H9 (cell line): ENCODE measurements around the gene PCBD2. TPM values are rescaled to one million over a fixed set of nuclear protein-coding genes. Genes with fewer than 3 reads are reported as not detected.

Experiments
- DNase-seq: peaks from one replicate; pipeline ENCODE4 v3.0.0-alpha.2; 2017
- H2AFZ ChIP-seq: one replicate; pipeline ENCODE4 v1.6.1; 2013; ENCODE audit warnings: mild to moderate bottlenecking, low read length, control low read depth, moderate library complexity
- H2AK5ac ChIP-seq: 2 replicates; pipeline ENCODE4 v1.6.1; 2013; ENCODE audit warnings: low read length, control low read depth, mixed read lengths; ENCODE audit not compliant: insufficient read length
- H2BK120ac ChIP-seq: one replicate; pipeline ENCODE4 v1.6.1; 2013; ENCODE audit warnings: low read depth, mild to moderate bottlenecking, low read length, control low read depth, inconsistent platforms; ENCODE audit not compliant: poor library complexity, severe bottlenecking
- H2BK12ac ChIP-seq: 2 replicates; pipeline ENCODE4 v1.6.1; 2013; ENCODE audit warnings: low read length, control low read depth, mixed read lengths, low read depth; ENCODE audit not compliant: insufficient read length
- H2BK15ac ChIP-seq: 2 replicates; pipeline ENCODE4 v1.6.1; 2013; ENCODE audit warnings: low read depth, low read length, control low read depth
- H2BK20ac ChIP-seq: one replicate; pipeline ENCODE4 v1.6.1; 2013; ENCODE audit warnings: low read depth, mild to moderate bottlenecking, low read length, control low read depth, inconsistent platforms; ENCODE audit not compliant: poor library complexity, severe bottlenecking
- H2BK5ac ChIP-seq: 2 replicates; pipeline ENCODE4 v1.6.1; 2013; ENCODE audit warnings: low read length, control low read depth, mixed read lengths; ENCODE audit not compliant: insufficient read length
- H3K14ac ChIP-seq: 2 replicates; pipeline ENCODE4 v1.6.1; 2013; ENCODE audit warnings: low read length, control low read depth; ENCODE audit not compliant: insufficient read depth
- H3K18ac ChIP-seq: 2 replicates; pipeline ENCODE4 v1.6.1; 2013; ENCODE audit warnings: low read depth, mild to moderate bottlenecking, mixed read lengths, low read length, control low read depth; ENCODE audit not compliant: insufficient read length
- H3K23ac ChIP-seq: 2 replicates; pipeline ENCODE4 v1.6.1; 2013; ENCODE audit warnings: low read length, control low read depth, mixed read lengths, low read depth; ENCODE audit not compliant: insufficient read length
- H3K23me2 ChIP-seq: 2 replicates; pipeline ENCODE4 v1.6.1; 2013; ENCODE audit warnings: low read depth, mild to moderate bottlenecking, mixed read lengths, low read length, control low read depth; ENCODE audit not compliant: insufficient read length, poor library complexity, severe bottlenecking
- H3K27ac ChIP-seq: 2 replicates; pipeline ENCODE4 v1.5.1; 2013; ENCODE audit warnings: low read length, control low read depth, mixed read lengths, low read depth; ENCODE audit not compliant: insufficient read length
- H3K27me3 ChIP-seq: 2 replicates; pipeline ENCODE4 v1.6.1; 2013; ENCODE audit warnings: low read length, control low read depth, inconsistent platforms; ENCODE audit not compliant: insufficient read depth
- H3K4ac ChIP-seq: 2 replicates; pipeline ENCODE4 v1.6.1; 2013; ENCODE audit warnings: low read depth, mild to moderate bottlenecking, control low read depth, inconsistent platforms, low read length, moderate library complexity
- H3K4me1 ChIP-seq: 2 replicates; pipeline ENCODE4 v1.6.1; 2013; ENCODE audit warnings: low read length, control low read depth, inconsistent platforms; ENCODE audit not compliant: insufficient read depth
- H3K4me2 ChIP-seq: 2 replicates; pipeline ENCODE4 v1.6.1; 2013; ENCODE audit warnings: low read length, control low read depth, mixed read lengths; ENCODE audit not compliant: insufficient read length, insufficient read depth
- H3K56ac ChIP-seq: 2 replicates; pipeline ENCODE4 v1.6.1; 2013; ENCODE audit warnings: low read depth, mild to moderate bottlenecking, mixed read lengths, low read length, control low read depth; ENCODE audit not compliant: insufficient read length
- H3K79me1 ChIP-seq: 2 replicates; pipeline ENCODE4 v1.6.1; 2013; ENCODE audit warnings: low read depth, mild to moderate bottlenecking, moderate library complexity, low read length, control low read depth, inconsistent platforms; ENCODE audit not compliant: insufficient read depth, poor library complexity, severe bottlenecking
- H3K79me2 ChIP-seq: 2 replicates; pipeline ENCODE4 v1.6.1; 2013; ENCODE audit warnings: low read length, control low read depth, inconsistent platforms; ENCODE audit not compliant: insufficient read depth
- H3K9ac ChIP-seq: 2 replicates; pipeline ENCODE4 v1.6.1; 2013; ENCODE audit warnings: low read length, control low read depth, mixed read lengths; ENCODE audit not compliant: insufficient read length; ENCODE audit errors: extremely low read depth
- H3K9me3 ChIP-seq: one replicate; pipeline ENCODE4 v1.6.1; 2013; ENCODE audit warnings: low read depth, low read length, inconsistent platforms; ENCODE audit not compliant: control insufficient read depth
- H3T11ph ChIP-seq: one replicate; pipeline ENCODE4 v1.6.1; 2013; ENCODE audit warnings: mild to moderate bottlenecking, low read length, control low read depth, inconsistent platforms
- H4K20me1 ChIP-seq: one replicate; pipeline ENCODE4 v1.6.1; 2013; ENCODE audit not compliant: control insufficient read depth, insufficient read length, insufficient read depth
- H4K5ac ChIP-seq: 2 replicates; pipeline ENCODE4 v1.6.1; 2013; ENCODE audit warnings: low read depth, mild to moderate bottlenecking, mixed read lengths, low read length, control low read depth; ENCODE audit not compliant: insufficient read length
- H4K8ac ChIP-seq: replicated peaks from 2 replicates; pipeline ENCODE4 v1.6.1; 2013; ENCODE audit warnings: low read length, control low read depth, mixed read lengths, low read depth; ENCODE audit not compliant: insufficient read length
- H4K91ac ChIP-seq: 2 replicates; pipeline ENCODE4 v1.6.1; 2013; ENCODE audit warnings: low read depth, mild to moderate bottlenecking, moderate library complexity, mixed read lengths, low read length, control low read depth; ENCODE audit not compliant: insufficient read length
- H3K27ac Mint-ChIP-seq, 3 experiments: 2 replicates in 2 of 3; 3 replicates in 1 of 3; pipeline ENCODE4 v1.8.0; 2020 to 2021; ENCODE audit warnings: mixed read lengths in 3 of 3, mild to moderate bottlenecking in 1 of 3, moderate library complexity in 1 of 3
- H3K27me3 Mint-ChIP-seq: 2 replicates; pipeline ENCODE4 v1.8.0; 2021; ENCODE audit warnings: low read depth, mild to moderate bottlenecking, moderate library complexity, mixed read lengths
- H3K36me3 Mint-ChIP-seq, 3 experiments: 2 replicates in 2 of 3; 3 replicates in 1 of 3; pipeline ENCODE4 v1.8.0; 2020 to 2021; ENCODE audit warnings: low read depth in 3 of 3, mixed read lengths in 3 of 3; ENCODE audit not compliant: insufficient read depth in 1 of 3
- H3K4me1 Mint-ChIP-seq, 2 experiments: 2 replicates each; pipeline ENCODE4 v1.8.0; 2020; ENCODE audit warnings: mixed read lengths in 2 of 2
- H3K4me3 Mint-ChIP-seq, 2 experiments: 2 replicates in 1 of 2; 3 replicates in 1 of 2; pipeline ENCODE4 v1.8.0; 2020 to 2021; ENCODE audit warnings: mild to moderate bottlenecking in 2 of 2, mixed read lengths in 2 of 2, moderate library complexity in 1 of 2
- H3K9me3 Mint-ChIP-seq, 2 experiments: 2 replicates in 1 of 2; 3 replicates in 1 of 2; pipeline ENCODE4 v1.8.0; 2020; ENCODE audit warnings: mild to moderate bottlenecking in 2 of 2, mixed read lengths in 2 of 2, moderate library complexity in 1 of 2
- CTCF ChIP-seq: fragments of 200-600 bp; sonication (generic); conservative IDR thresholded peaks from 3 replicates; pipeline ENCODE4 v1.8.0; 2021; ENCODE audit warnings: antibody characterized with exemption, mild to moderate bottlenecking
- WGBS: extraction: QIAGEN DNeasy Blood & Tissue Kit; methylation state at CpG from one replicate; pipeline ENCODE4 v1.1.7; 2013; ENCODE audit warnings: missing lambda C conversion rate, low lambda C conversion rate, mixed read lengths; ENCODE audit not compliant: insufficient read length; ENCODE audit errors: extremely low coverage; 5-methylcytosine and 5-hydroxymethylcytosine counted together
- total RNA-seq: library from RNA; stranded (reverse); gene quantifications from 2 replicates; pipeline ENCODE4 v1.2.1, GENCODE V29; 2021

Gene PCBD2
- total RNA-seq, 1 experiment from 2014 or later = 11.9 TPM

GRCh38 chr5:134964359-134965270 is 59.7 kb downstream of the PCBD2 start:
- no peaks in the 10 kb centered on the region for H3K4me1 ChIP-seq
- Mint-ChIP-seq H3K9me3 (no peaks in the 10 kb centered on the region), H3K4me1 (no peaks in the 10 kb centered on the region), H3K36me3 (peaks cover 2 to 19% (median 12%) of the 10 kb centered on the region in 3 experiments; a peak in 5 of 7 replicates), H3K4me3 (no peak overlapping the region), H3K27me3 (no peaks in the 10 kb centered on the region), H3K27ac (no peak overlapping the region)
- no CpG with 5 or more reads among the region's 12 CpGs for WGBS
- H4K91ac ChIP-seq = no peak overlapping the region
- H3K18ac ChIP-seq = no peak overlapping the region
- no peak overlapping the region for H4K8ac ChIP-seq
- no peak for TF ChIP-seq CTCF
- no peaks in the 10 kb centered on the region for H3K27me3 ChIP-seq
- H3K23me2 ChIP-seq = no peaks in the 10 kb centered on the region
- no peak overlapping the region for H3K23ac ChIP-seq
- no peak overlapping the region for H3K4me2 ChIP-seq
- no peak overlapping the region for H2BK12ac ChIP-seq
- no peak overlapping the region for H3K27ac ChIP-seq
- H2BK120ac ChIP-seq = no peak overlapping the region
- H3K14ac ChIP-seq = no peak overlapping the region
- no peak overlapping the region for H2AFZ ChIP-seq
- no peak overlapping the region for H3T11ph ChIP-seq
- no peak overlapping the region for H2AK5ac ChIP-seq
- H4K20me1 ChIP-seq = no peaks in the 10 kb centered on the region
- no peaks in the 10 kb centered on the region for H3K79me1 ChIP-seq
- H2BK20ac ChIP-seq = no peak overlapping the region
- H4K5ac ChIP-seq = no peak overlapping the region
- no peak overlapping the region for H3K4ac ChIP-seq
- H3K9me3 ChIP-seq = no peaks in the 10 kb centered on the region
- no peak overlapping the region for H2BK5ac ChIP-seq
- no peak overlapping the region for H3K9ac ChIP-seq
- H3K56ac ChIP-seq = no peak overlapping the region
- no peak for DNase-seq
- no peaks in the 10 kb centered on the region for H3K79me2 ChIP-seq
- no peak overlapping the region for H2BK15ac ChIP-seq
